CD4-positive, alpha-beta T cell treated with Interleukin-2 at 100 ng/mL for 4 hours (primary cell): ENCODE data around the gene TRANK1.
"Not testable (repeated sequence)": the region's sequence is repeated elsewhere in the genome, so short reads cannot be mapped to it uniquely, and the experiment has no call there.

Experiments
- DNase-seq: peaks from one replicate; pipeline ENCODE4 v3.0.0-alpha.2; 2020; ENCODE audit warnings: low spot score

TRANK1 gene

GRCh38 chr3:36944641-36945270, at the start of gene TRANK1:
Gene TRANK1, minus strand, starts transcription at chr3:36945054. Its CDS starts 245 bp downstream, at chr3:36944809.
- DNase-seq = peak; percentile 83

- DNase-seq = peak; percentile 100
Measured at GRCh38 chr3:36993326-36994283, 48.8 kb upstream of the TRANK1 start, which contains the start of gene MLH1. Gene MLH1, plus strand, starts transcription at chr3:36993518. Its CDS starts 30 bp downstream, at chr3:36993548.

GRCh38 chr3:36992806-36993325, 48.0 kb upstream of the TRANK1 start, which contains the start of gene EPM2AIP1:
Gene EPM2AIP1, minus strand, starts transcription at chr3:36993131. Its CDS starts 54 bp downstream, at chr3:36993077.
- no peak for DNase-seq

GRCh38 chr3:36991923-36992805, 47.3 kb upstream of the TRANK1 start:
- DNase-seq = peak; percentile 29

GRCh38 chr3:36991147-36991546, 46.3 kb upstream of the TRANK1 start:
- DNase-seq = no peak

- DNase-seq = peak; percentile 16
Measured at GRCh38 chr3:36989568-36989967, 44.7 kb upstream of the TRANK1 start.

GRCh38 chr3:36989005-36989404, 44.2 kb upstream of the TRANK1 start:
- DNase-seq = no peak

- DNase-seq = peak; percentile 55
Measured at GRCh38 chr3:36988356-36988755, 43.5 kb upstream of the TRANK1 start.

- DNase-seq = no peak
Measured at GRCh38 chr3:36981006-36981405, 36.2 kb upstream of the TRANK1 start.

GRCh38 chr3:36973139-36973538, 28.3 kb upstream of the TRANK1 start:
- DNase-seq = no peak

GRCh38 chr3:36972163-36972562, 27.3 kb upstream of the TRANK1 start:
- no peak for DNase-seq

GRCh38 chr3:36969540-36970432, 24.9 kb upstream of the TRANK1 start:
- peak; percentile 73 for DNase-seq

- DNase-seq = no peak
Measured at GRCh38 chr3:36969085-36969484, 24.2 kb upstream of the TRANK1 start.

GRCh38 chr3:36965440-36965839, 20.6 kb upstream of the TRANK1 start:
- DNase-seq = no peak

GRCh38 chr3:36964817-36965216, 20.0 kb upstream of the TRANK1 start:
- DNase-seq = no peak

- no peak for DNase-seq
Measured at GRCh38 chr3:36964331-36964730, 19.5 kb upstream of the TRANK1 start.

- DNase-seq = not testable (repeated sequence)
Measured at GRCh38 chr3:36963008-36963407, 18.2 kb upstream of the TRANK1 start.

- DNase-seq = no peak
Measured at GRCh38 chr3:36960502-36960901, 15.6 kb upstream of the TRANK1 start.

- no peak for DNase-seq
Measured at GRCh38 chr3:36959821-36960220, 15.0 kb upstream of the TRANK1 start.

- DNase-seq = peak; percentile 19
Measured at GRCh38 chr3:36957862-36958686, 13.2 kb upstream of the TRANK1 start.
